ENCODE results near the gene CLN6.

The CLN6 gene

GRCh38 chr15:68229386-68230156 is at the start of gene CLN6:
Gene CLN6 (minus strand): TSS chr15:68229728. CDS start chr15:68229584, 144 bp downstream.
- no peaks in the 10 kb centered on the region for H3K27me3 ChIP-seq (ENCODE audit: control insufficient read depth, insufficient read depth, low read length)
- no peaks in the 10 kb centered on the region for H3K36me3 ChIP-seq (ENCODE audit: control insufficient read depth, insufficient read depth, low read length)
- no peaks in the 10 kb centered on the region for H3K9me3 ChIP-seq (ENCODE audit: control insufficient read depth, low read length)
- H3K9ac ChIP-seq (ENCODE audit: low read length), result peak within 1 kb of the TSS; percentile 74
- H3K4me3 ChIP-seq (ENCODE audit: low read length), result peak within 1 kb of the TSS; percentile 77
- H3K4me1 ChIP-seq (ENCODE audit: control insufficient read depth, insufficient read depth, low read length), result peaks cover 27% of the 10 kb centered on the region

- Histone ChIP-seq H3K9me3 (ENCODE audit: control insufficient read depth, low read length) (no peaks in the 10 kb centered on the region), H3K9ac (ENCODE audit: low read length) (peak overlapping the region; percentile 97), H3K4me1 (ENCODE audit: control insufficient read depth, insufficient read depth, low read length) (peaks cover 22% of the 10 kb centered on the region), H3K36me3 (ENCODE audit: control insufficient read depth, insufficient read depth, low read length) (no peaks in the 10 kb centered on the region), H3K27me3 (ENCODE audit: control insufficient read depth, insufficient read depth, low read length) (no peaks in the 10 kb centered on the region), H3K4me3 (ENCODE audit: low read length) (peak overlapping the region; percentile 58)
Measured at GRCh38 chr15:68278595-68279405, 49.3 kb upstream of the CLN6 start.

GRCh38 chr15:68278345-68278594 is 48.7 kb upstream of the CLN6 start:
- peaks cover 22% of the 10 kb centered on the region for H3K4me1 ChIP-seq (ENCODE audit: control insufficient read depth, insufficient read depth, low read length)

GRCh38 chr15:68277603-68278344 is 48.2 kb upstream of the CLN6 start, which contains the start of gene FEM1B:
Gene FEM1B (plus strand): TSS chr15:68277745. CDS start chr15:68278418, 673 bp downstream.
- Histone ChIP-seq H3K4me3 (ENCODE audit: low read length) (peak within 1 kb of the TSS; percentile 58), H3K36me3 (ENCODE audit: control insufficient read depth, insufficient read depth, low read length) (no peaks in the 10 kb centered on the region), H3K9me3 (ENCODE audit: control insufficient read depth, low read length) (no peaks in the 10 kb centered on the region), H3K27me3 (ENCODE audit: control insufficient read depth, insufficient read depth, low read length) (no peaks in the 10 kb centered on the region), H3K9ac (ENCODE audit: low read length) (peak within 1 kb of the TSS; percentile 97), H3K4me1 (ENCODE audit: control insufficient read depth, insufficient read depth, low read length) (peaks cover 25% of the 10 kb centered on the region)

More at GRCh38 chr15:68278345-68278594, 48.7 kb upstream of the CLN6 start:
- peak overlapping the region; percentile 97 for H3K9ac ChIP-seq (ENCODE audit: low read length)
- H3K9me3 ChIP-seq (ENCODE audit: control insufficient read depth, low read length), result no peaks in the 10 kb centered on the region
- no peaks in the 10 kb centered on the region for H3K27me3 ChIP-seq (ENCODE audit: control insufficient read depth, insufficient read depth, low read length)
- H3K36me3 ChIP-seq (ENCODE audit: control insufficient read depth, insufficient read depth, low read length), result no peaks in the 10 kb centered on the region
- H3K4me3 ChIP-seq (ENCODE audit: low read length), result peak overlapping the region; percentile 58

- H3K4me1 ChIP-seq (ENCODE audit: control insufficient read depth, insufficient read depth, low read length), result peaks cover 25% of the 10 kb centered on the region
- H3K27me3 ChIP-seq (ENCODE audit: control insufficient read depth, insufficient read depth, low read length), result no peaks in the 10 kb centered on the region
- peak overlapping the region; percentile 58 for H3K4me3 ChIP-seq (ENCODE audit: low read length)
- H3K9me3 ChIP-seq (ENCODE audit: control insufficient read depth, low read length), result no peaks in the 10 kb centered on the region
- no peaks in the 10 kb centered on the region for H3K36me3 ChIP-seq (ENCODE audit: control insufficient read depth, insufficient read depth, low read length)
- H3K9ac ChIP-seq (ENCODE audit: low read length), result peak overlapping the region; percentile 97
Measured at GRCh38 chr15:68277131-68277602, 47.6 kb upstream of the CLN6 start.

- Histone ChIP-seq H3K36me3 (ENCODE audit: control insufficient read depth, insufficient read depth, low read length) (no peaks in the 10 kb centered on the region), H3K4me3 (ENCODE audit: low read length) (peak overlapping the region; percentile 58), H3K27me3 (ENCODE audit: control insufficient read depth, insufficient read depth, low read length) (no peaks in the 10 kb centered on the region), H3K9me3 (ENCODE audit: control insufficient read depth, low read length) (no peaks in the 10 kb centered on the region), H3K4me1 (ENCODE audit: control insufficient read depth, insufficient read depth, low read length) (peaks cover 28% of the 10 kb centered on the region), H3K9ac (ENCODE audit: low read length) (peak overlapping the region; percentile 97)
Measured at GRCh38 chr15:68276668-68277067, 47.1 kb upstream of the CLN6 start.

- Histone ChIP-seq H3K27me3 (ENCODE audit: control insufficient read depth, insufficient read depth, low read length) (no peaks in the 10 kb centered on the region), H3K9ac (ENCODE audit: low read length) (peak overlapping the region; percentile 3), H3K9me3 (ENCODE audit: control insufficient read depth, low read length) (no peaks in the 10 kb centered on the region), H3K4me1 (ENCODE audit: control insufficient read depth, insufficient read depth, low read length) (peaks cover 27% of the 10 kb centered on the region), H3K36me3 (ENCODE audit: control insufficient read depth, insufficient read depth, low read length) (no peaks in the 10 kb centered on the region), H3K4me3 (ENCODE audit: low read length) (no peak overlapping the region)
Measured at GRCh38 chr15:68275165-68275746, 45.7 kb upstream of the CLN6 start.

- no peaks in the 10 kb centered on the region for H3K9me3 ChIP-seq (ENCODE audit: control insufficient read depth, low read length)
- H3K36me3 ChIP-seq (ENCODE audit: control insufficient read depth, insufficient read depth, low read length), result no peaks in the 10 kb centered on the region
- peaks cover 19% of the 10 kb centered on the region for H3K4me1 ChIP-seq (ENCODE audit: control insufficient read depth, insufficient read depth, low read length)
- no peaks in the 10 kb centered on the region for H3K27me3 ChIP-seq (ENCODE audit: control insufficient read depth, insufficient read depth, low read length)
- H3K4me3 ChIP-seq (ENCODE audit: low read length), result no peak overlapping the region
- H3K9ac ChIP-seq (ENCODE audit: low read length), result no peak overlapping the region
Measured at GRCh38 chr15:68274201-68274848, 44.8 kb upstream of the CLN6 start.

GRCh38 chr15:68272721-68273271 is 43.3 kb upstream of the CLN6 start:
- Histone ChIP-seq H3K9me3 (ENCODE audit: control insufficient read depth, low read length) (no peaks in the 10 kb centered on the region), H3K9ac (ENCODE audit: low read length) (no peak overlapping the region), H3K4me3 (ENCODE audit: low read length) (no peak overlapping the region)

GRCh38 chr15:68271854-68272471 is 42.4 kb upstream of the CLN6 start:
- no peaks in the 10 kb centered on the region for H3K9me3 ChIP-seq (ENCODE audit: control insufficient read depth, low read length)
- no peak overlapping the region for H3K4me3 ChIP-seq (ENCODE audit: low read length)
- H3K4me1 ChIP-seq (ENCODE audit: control insufficient read depth, insufficient read depth, low read length), result peaks cover 19% of the 10 kb centered on the region
- H3K9ac ChIP-seq (ENCODE audit: low read length), result peak overlapping the region; percentile 37
- H3K36me3 ChIP-seq (ENCODE audit: control insufficient read depth, insufficient read depth, low read length), result no peaks in the 10 kb centered on the region
- no peaks in the 10 kb centered on the region for H3K27me3 ChIP-seq (ENCODE audit: control insufficient read depth, insufficient read depth, low read length)

More at GRCh38 chr15:68272721-68273271, 43.3 kb upstream of the CLN6 start:
- Histone ChIP-seq H3K36me3 (ENCODE audit: control insufficient read depth, insufficient read depth, low read length) (no peaks in the 10 kb centered on the region), H3K4me1 (ENCODE audit: control insufficient read depth, insufficient read depth, low read length) (peaks cover 19% of the 10 kb centered on the region), H3K27me3 (ENCODE audit: control insufficient read depth, insufficient read depth, low read length) (no peaks in the 10 kb centered on the region)

GRCh38 chr15:68268405-68268804 is 38.9 kb upstream of the CLN6 start:
- H3K9ac ChIP-seq (ENCODE audit: low read length), result no peak overlapping the region
- no peaks in the 10 kb centered on the region for H3K9me3 ChIP-seq (ENCODE audit: control insufficient read depth, low read length)
- H3K4me1 ChIP-seq (ENCODE audit: control insufficient read depth, insufficient read depth, low read length), result peaks cover 8% of the 10 kb centered on the region
- peaks cover 5% of the 10 kb centered on the region for H3K27me3 ChIP-seq (ENCODE audit: control insufficient read depth, insufficient read depth, low read length)
- no peaks in the 10 kb centered on the region for H3K36me3 ChIP-seq (ENCODE audit: control insufficient read depth, insufficient read depth, low read length)
- no peak overlapping the region for H3K4me3 ChIP-seq (ENCODE audit: low read length)
